Measurements from ENCODE around the gene ARHGDIG.

ARHGDIG gene

GRCh38 chr16:245105-245504, 35.3 kb upstream of the ARHGDIG start:
- DNase-seq (ENCODE audit: low read depth): no peak
- no peak overlapping the region for H3K4me3 ChIP-seq (ENCODE audit: low read length)
- TF ChIP-seq CTCF (IDR thresholded peaks at IDR 0.05; ENCODE audit: insufficient read depth, low read depth, low read length, missing control alignments): no peak

GRCh38 chr16:247027-247426, 33.4 kb upstream of the ARHGDIG start:
- TF ChIP-seq CTCF (IDR thresholded peaks at IDR 0.05; ENCODE audit: insufficient read depth, low read depth, low read length, missing control alignments): no peak
- no peak overlapping the region for H3K4me3 ChIP-seq (ENCODE audit: low read length)
- no peak for DNase-seq (ENCODE audit: low read depth)

GRCh38 chr16:249431-249830, 31.0 kb upstream of the ARHGDIG start:
- TF ChIP-seq CTCF (IDR thresholded peaks at IDR 0.05; ENCODE audit: insufficient read depth, low read depth, low read length, missing control alignments): no peak
- no peak for DNase-seq (ENCODE audit: low read depth)

GRCh38 chr16:252366-253337, 27.7 kb upstream of the ARHGDIG start:
- H3K4me3 ChIP-seq (ENCODE audit: low read length): no peak overlapping the region
- no peak for TF ChIP-seq CTCF (IDR thresholded peaks at IDR 0.05; ENCODE audit: insufficient read depth, low read depth, low read length, missing control alignments)
- no peak for DNase-seq (ENCODE audit: low read depth)

More at GRCh38 chr16:249431-249830, 31.0 kb upstream of the ARHGDIG start:
- no peak overlapping the region for H3K4me3 ChIP-seq (ENCODE audit: low read length)

GRCh38 chr16:253833-254232, 26.6 kb upstream of the ARHGDIG start:
- DNase-seq (ENCODE audit: low read depth): no peak
- H3K4me3 ChIP-seq (ENCODE audit: low read length): no peak overlapping the region
- no peak for TF ChIP-seq CTCF (IDR thresholded peaks at IDR 0.05; ENCODE audit: insufficient read depth, low read depth, low read length, missing control alignments)

GRCh38 chr16:254461-254860, 25.9 kb upstream of the ARHGDIG start:
- no peak for DNase-seq (ENCODE audit: low read depth)
- TF ChIP-seq CTCF (IDR thresholded peaks at IDR 0.05; ENCODE audit: insufficient read depth, low read depth, low read length, missing control alignments): no peak
- H3K4me3 ChIP-seq (ENCODE audit: low read length): no peak overlapping the region
